ENCODE results near the gene RPL31. TPM values are rescaled to one million over a fixed set of nuclear protein-coding genes. Genes with fewer than 3 reads are reported as not detected.

RPL31 gene
- total and polyA plus RNA-seq, 4 donors = 1,020 to 6,954 (median 2,548) TPM

DNA sequence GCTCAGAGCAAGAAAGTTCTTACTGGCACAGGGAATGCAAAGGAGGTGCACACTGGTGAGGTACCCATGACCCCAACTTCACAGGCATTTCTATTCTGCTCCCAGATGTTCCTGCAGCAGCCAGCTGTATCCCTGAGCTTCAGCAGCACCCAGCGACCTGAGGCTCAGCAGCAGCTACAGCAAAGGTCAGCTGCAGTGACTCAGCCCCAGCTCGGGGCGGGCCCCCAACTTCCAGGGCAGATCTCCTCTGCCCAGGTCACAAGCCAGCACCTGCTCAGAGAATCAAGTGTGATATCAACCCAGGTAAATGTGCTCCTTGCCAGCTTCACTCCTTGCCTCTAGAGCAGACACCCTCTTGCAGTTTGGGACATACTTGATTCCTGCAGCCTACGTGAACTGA, 14.1 kb upstream of the RPL31 start:
- 93% methylated on average over 4 of the region's 4 CpGs for WGBS, 2 donors
- Histone ChIP-seq H3K27ac (ENCODE audit: low read depth in 1 of 2, low read length in 1 of 2) (no peak overlapping the region), H3K9ac (ENCODE audit: insufficient read depth in 1 of 2, low read length in 2 of 2) (no peak overlapping the region), H3K4me1 (ENCODE audit: control insufficient read depth in 5 of 5, insufficient read depth in 5 of 5, low read length in 5 of 5) (no peaks in the 10 kb centered on the region), H3K36me3 (ENCODE audit: control insufficient read depth in 4 of 4, insufficient read depth in 4 of 4, low read length in 4 of 4) (peaks cover 0 to 2% (median 0%) of the 10 kb centered on the region in 4 donors), H3K4me3 (no peak overlapping the region), H3K27me3 (ENCODE audit: control insufficient read depth in 3 of 3, insufficient read depth in 3 of 3, low read length in 2 of 3) (no peaks in the 10 kb centered on the region), H3K9me3 (ENCODE audit: control insufficient read depth in 4 of 4, insufficient read depth in 3 of 4, low read length in 3 of 4) (no peaks in the 10 kb centered on the region)
- ATAC-seq (ENCODE audit: insufficient read depth, low FRiP score) (no peak), DNase-seq (no peak)
- TF ChIP-seq, protein P1, sequence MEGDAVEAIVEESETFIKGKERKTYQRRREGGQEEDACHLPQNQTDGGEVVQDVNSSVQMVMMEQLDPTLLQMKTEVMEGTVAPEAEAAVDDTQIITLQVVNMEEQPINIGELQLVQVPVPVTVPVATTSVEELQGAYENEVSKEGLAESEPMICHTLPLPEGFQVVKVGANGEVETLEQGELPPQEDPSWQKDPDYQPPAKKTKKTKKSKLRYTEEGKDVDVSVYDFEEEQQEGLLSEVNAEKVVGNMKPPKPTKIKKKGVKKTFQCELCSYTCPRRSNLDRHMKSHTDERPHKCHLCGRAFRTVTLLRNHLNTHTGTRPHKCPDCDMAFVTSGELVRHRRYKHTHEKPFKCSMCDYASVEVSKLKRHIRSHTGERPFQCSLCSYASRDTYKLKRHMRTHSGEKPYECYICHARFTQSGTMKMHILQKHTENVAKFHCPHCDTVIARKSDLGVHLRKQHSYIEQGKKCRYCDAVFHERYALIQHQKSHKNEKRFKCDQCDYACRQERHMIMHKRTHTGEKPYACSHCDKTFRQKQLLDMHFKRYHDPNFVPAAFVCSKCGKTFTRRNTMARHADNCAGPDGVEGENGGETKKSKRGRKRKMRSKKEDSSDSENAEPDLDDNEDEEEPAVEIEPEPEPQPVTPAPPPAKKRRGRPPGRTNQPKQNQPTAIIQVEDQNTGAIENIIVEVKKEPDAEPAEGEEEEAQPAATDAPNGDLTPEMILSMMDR (IDR thresholded peaks at IDR 0.05; ENCODE audit: control extremely low read depth, extremely low read depth) = no peak

DNA sequence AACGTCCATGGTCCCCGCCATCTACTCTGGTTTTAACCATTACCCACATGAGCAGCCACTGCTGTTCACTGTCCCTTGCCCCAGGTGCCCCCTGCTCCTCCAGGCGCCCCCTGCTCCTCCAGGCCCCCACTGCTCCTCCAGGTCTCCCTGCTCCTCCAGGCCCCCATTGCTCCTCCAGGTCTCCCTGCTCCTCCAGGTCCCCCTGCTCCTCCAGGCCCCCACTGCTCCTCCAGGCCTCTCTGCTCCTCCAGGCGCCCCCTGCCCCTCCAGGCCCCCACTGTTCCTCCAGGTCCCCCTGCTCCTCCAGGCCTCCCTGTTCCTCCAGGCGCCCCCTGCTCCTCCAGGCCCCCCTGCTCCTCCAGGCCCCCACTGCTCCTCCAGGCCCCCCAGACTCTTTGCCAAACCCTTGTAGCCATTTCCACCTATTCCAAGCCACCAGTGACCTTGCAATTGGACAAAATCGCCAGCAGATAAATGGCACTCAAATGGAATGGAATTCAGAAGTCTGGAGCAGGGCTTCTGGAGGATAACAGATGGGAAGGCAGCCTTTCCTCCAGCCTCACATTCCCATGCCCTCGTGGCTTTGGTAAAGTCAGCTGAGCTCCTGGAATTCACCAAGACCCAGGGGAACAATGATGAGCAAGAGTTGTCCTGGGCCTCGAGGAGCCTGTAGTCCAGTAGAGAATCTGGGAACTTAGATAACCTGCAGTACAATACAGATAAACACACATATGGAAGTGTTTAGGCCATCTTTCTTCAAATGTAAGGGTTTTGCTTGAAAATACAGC, 13.3 kb upstream of the RPL31 start:
- Histone ChIP-seq H3K4me3 (no peak overlapping the region), H3K4me1 (ENCODE audit: control insufficient read depth in 5 of 5, insufficient read depth in 5 of 5, low read length in 5 of 5) (no peaks in the 10 kb centered on the region), H3K9ac (ENCODE audit: insufficient read depth in 1 of 2, low read length in 2 of 2) (no peak overlapping the region), H3K36me3 (ENCODE audit: control insufficient read depth in 4 of 4, insufficient read depth in 4 of 4, low read length in 4 of 4) (peaks cover 0 to 5% (median 0%) of the 10 kb centered on the region in 4 donors), H3K27me3 (ENCODE audit: control insufficient read depth in 3 of 3, insufficient read depth in 3 of 3, low read length in 2 of 3) (no peaks in the 10 kb centered on the region), H3K27ac (ENCODE audit: low read depth in 1 of 2, low read length in 1 of 2) (no peak overlapping the region), H3K9me3 (ENCODE audit: control insufficient read depth in 4 of 4, insufficient read depth in 3 of 4, low read length in 3 of 4) (no peaks in the 10 kb centered on the region)
- WGBS, 2 donors = 86 to 91% methylated on average over 8 of the region's 8 CpGs
- DNase-seq = no peak
- TF ChIP-seq, protein P1 (IDR thresholded peaks at IDR 0.05; ENCODE audit: control extremely low read depth, extremely low read depth) = no peak
- no peak for ATAC-seq (ENCODE audit: insufficient read depth, low FRiP score)

DNA sequence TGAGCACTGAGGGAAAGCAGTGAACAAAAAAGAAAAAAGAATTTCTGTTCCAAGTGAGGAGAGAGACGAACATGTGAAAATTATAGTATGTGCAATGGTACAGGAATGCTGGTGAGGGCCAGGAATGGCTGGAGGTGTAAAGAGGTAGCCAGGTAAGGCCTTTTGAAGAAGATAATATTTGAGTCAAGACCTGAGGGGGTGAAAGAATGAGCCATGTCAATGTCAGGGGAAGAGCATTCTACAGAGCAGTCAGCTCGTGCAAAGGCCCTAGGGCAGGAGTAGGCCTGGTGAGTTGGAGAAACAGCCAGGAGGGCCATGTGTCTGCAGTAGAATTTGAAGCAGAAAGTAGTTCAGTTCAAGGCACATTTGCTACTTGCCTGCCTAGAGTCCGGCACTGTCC, 12.4 kb upstream of the RPL31 start:
- Histone ChIP-seq H3K27me3 (ENCODE audit: control insufficient read depth in 3 of 3, insufficient read depth in 3 of 3, low read length in 2 of 3) (no peaks in the 10 kb centered on the region), H3K9ac (ENCODE audit: insufficient read depth in 1 of 2, low read length in 2 of 2) (no peak overlapping the region), H3K4me1 (ENCODE audit: control insufficient read depth in 5 of 5, insufficient read depth in 5 of 5, low read length in 5 of 5) (no peaks in the 10 kb centered on the region), H3K36me3 (ENCODE audit: control insufficient read depth in 4 of 4, insufficient read depth in 4 of 4, low read length in 4 of 4) (peaks cover 0 to 7% (median 2%) of the 10 kb centered on the region in 4 donors), H3K4me3 (no peak overlapping the region), H3K27ac (ENCODE audit: low read depth in 1 of 2, low read length in 1 of 2) (no peak overlapping the region), H3K9me3 (ENCODE audit: control insufficient read depth in 4 of 4, insufficient read depth in 3 of 4, low read length in 3 of 4) (no peaks in the 10 kb centered on the region)
- 92 to 95% methylated on average over 3 of the region's 3 CpGs for WGBS, 2 donors
- DNase-seq (no peak), ATAC-seq (ENCODE audit: insufficient read depth, low FRiP score) (no peak)
- TF ChIP-seq, protein P1 (IDR thresholded peaks at IDR 0.05; ENCODE audit: control extremely low read depth, extremely low read depth) = no peak

All from lung (tissue), 12 donors.